ENCODE results near the gene MYB. TPM values are rescaled to one million over a fixed set of nuclear protein-coding genes. Genes with fewer than 3 reads are reported as not detected.
"Not testable (repeated sequence)": the region's sequence is repeated elsewhere in the genome, so short reads cannot be mapped to it uniquely, and the experiment has no call there.

MYB gene
- total and polyA plus RNA-seq, 2 donors from 2014 or later: 1.3 TPM; not detected in 1

- DNase-seq: no peak
- Histone ChIP-seq H3K27ac (ENCODE audit: low read depth in 2 of 2, low read length in 2 of 2) (no peak overlapping the region), H3K9ac (ENCODE audit: low read length in 3 of 3) (no peak overlapping the region), H3K4me3 (ENCODE audit: low read length in 3 of 3) (no peak overlapping the region), H3K36me3 (ENCODE audit: control insufficient read depth in 2 of 3, insufficient read depth in 3 of 3, low read length in 3 of 3) (no peaks in the 10 kb centered on the region), H3K9me3 (ENCODE audit: control insufficient read depth in 2 of 3, insufficient read depth in 1 of 3, low read length in 3 of 3) (no peaks in the 10 kb centered on the region), H3K4me1 (ENCODE audit: control insufficient read depth in 2 of 3, insufficient read depth in 2 of 3, low read depth in 1 of 3, low read length in 3 of 3) (no peaks in the 10 kb centered on the region), H3K27me3 (ENCODE audit: control insufficient read depth, insufficient read depth, low read length) (no peaks in the 10 kb centered on the region)
- no peak for TF ChIP-seq CTCF (IDR thresholded peaks at IDR 0.05; ENCODE audit: borderline replicate concordance, extremely low read depth, insufficient read depth)
- no peak for FAIRE-seq
- intact Hi-C loops (cut with DNase I): no loop called here
These were observed 43.3 kb upstream of the MYB start for GRCh38 chr6:135137826-135138225.

GRCh38 chr6:135141182-135141581 lies 39.9 kb upstream of the MYB start:
- H3K4me1 ChIP-seq (ENCODE audit: control insufficient read depth in 2 of 3, insufficient read depth in 2 of 3, low read depth in 1 of 3, low read length in 3 of 3): no peaks in the 10 kb centered on the region
- H3K9ac ChIP-seq (ENCODE audit: low read length in 3 of 3): no peak overlapping the region
- no peaks in the 10 kb centered on the region for H3K27me3 ChIP-seq (ENCODE audit: control insufficient read depth, insufficient read depth, low read length)
- H3K4me3 ChIP-seq (ENCODE audit: low read length in 3 of 3): no peak overlapping the region
- DNase-seq (no peak), FAIRE-seq (no peak)
- TF ChIP-seq CTCF (IDR thresholded peaks at IDR 0.05; ENCODE audit: borderline replicate concordance, extremely low read depth, insufficient read depth): no peak
- no peak overlapping the region for H3K27ac ChIP-seq (ENCODE audit: low read depth in 2 of 2, low read length in 2 of 2)
- no peaks in the 10 kb centered on the region for H3K36me3 ChIP-seq (ENCODE audit: control insufficient read depth in 2 of 3, insufficient read depth in 3 of 3, low read length in 3 of 3)
- intact Hi-C loops (cut with DNase I): no loop called here
- no peaks in the 10 kb centered on the region for H3K9me3 ChIP-seq (ENCODE audit: control insufficient read depth in 2 of 3, insufficient read depth in 1 of 3, low read length in 3 of 3)

GRCh38 chr6:135141728-135142127 lies 39.4 kb upstream of the MYB start:
- intact Hi-C loops (cut with DNase I): no loop called here
- H3K9me3 ChIP-seq (ENCODE audit: control insufficient read depth in 2 of 3, insufficient read depth in 1 of 3, low read length in 3 of 3): no peaks in the 10 kb centered on the region
- no peak overlapping the region for H3K9ac ChIP-seq (ENCODE audit: low read length in 3 of 3)
- no peak overlapping the region for H3K27ac ChIP-seq (ENCODE audit: low read depth in 2 of 2, low read length in 2 of 2)
- no peaks in the 10 kb centered on the region for H3K27me3 ChIP-seq (ENCODE audit: control insufficient read depth, insufficient read depth, low read length)
- no peaks in the 10 kb centered on the region for H3K36me3 ChIP-seq (ENCODE audit: control insufficient read depth in 2 of 3, insufficient read depth in 3 of 3, low read length in 3 of 3)
- H3K4me3 ChIP-seq (ENCODE audit: low read length in 3 of 3): no peak overlapping the region
- FAIRE-seq (no peak), DNase-seq (no peak)
- TF ChIP-seq CTCF (IDR thresholded peaks at IDR 0.05; ENCODE audit: borderline replicate concordance, extremely low read depth, insufficient read depth): no peak
- no peaks in the 10 kb centered on the region for H3K4me1 ChIP-seq (ENCODE audit: control insufficient read depth in 2 of 3, insufficient read depth in 2 of 3, low read depth in 1 of 3, low read length in 3 of 3)

- H3K27me3 ChIP-seq (ENCODE audit: control insufficient read depth, insufficient read depth, low read length); H3K9ac ChIP-seq (ENCODE audit: low read length in 3 of 3); H3K4me3 ChIP-seq (ENCODE audit: low read length in 3 of 3); H3K4me1 ChIP-seq (ENCODE audit: control insufficient read depth in 2 of 3, insufficient read depth in 2 of 3, low read depth in 1 of 3, low read length in 3 of 3); FAIRE-seq; intact Hi-C loops (cut with DNase I); DNase-seq; H3K27ac ChIP-seq (ENCODE audit: low read depth in 2 of 2, low read length in 2 of 2); H3K9me3 ChIP-seq (ENCODE audit: control insufficient read depth in 2 of 3, insufficient read depth in 1 of 3, low read length in 3 of 3); H3K36me3 ChIP-seq (ENCODE audit: control insufficient read depth in 2 of 3, insufficient read depth in 3 of 3, low read length in 3 of 3): not testable (repeated sequence)
These were observed 38.9 kb upstream of the MYB start for GRCh38 chr6:135142232-135142631.
